KMS-11 (cell line): ENCODE measurements around the gene ISCA2.

ENCODE experiments used
- H2AFZ ChIP-seq: fragments of 200-600 bp; sonication (generic); 2 replicates; pipeline ENCODE4 v1.6.1; 2016; ENCODE audit warnings: antibody characterized with exemption, mixed run types, low read depth
- H3K27ac ChIP-seq: fragments of 200-600 bp; sonication (generic); 2 replicates; pipeline ENCODE4 v1.6.1; 2016; ENCODE audit warnings: mild to moderate bottlenecking, mixed run types
- H3K27me3 ChIP-seq: fragments of 200-600 bp; sonication (generic); 2 replicates; pipeline ENCODE4 v1.6.1; 2017; ENCODE audit warnings: mild to moderate bottlenecking, low read depth, mixed run types, moderate library complexity; ENCODE audit not compliant: insufficient read depth
- H3K36me3 ChIP-seq: fragments of 200-600 bp; sonication (generic); 2 replicates; pipeline ENCODE4 v1.6.1; 2017; ENCODE audit warnings: mild to moderate bottlenecking, mixed run types; ENCODE audit not compliant: insufficient read depth
- H3K4me1 ChIP-seq: fragments of 200-600 bp; sonication (generic); 2 replicates; pipeline ENCODE4 v1.6.1; 2016; ENCODE audit warnings: mild to moderate bottlenecking, low read depth, mixed run types; ENCODE audit not compliant: poor library complexity, severe bottlenecking
- H3K4me2 ChIP-seq: fragments of 200-600 bp; sonication (generic); 2 replicates; pipeline ENCODE4 v1.7.0; 2016; ENCODE audit warnings: mild to moderate bottlenecking, mixed run types
- H3K4me3 ChIP-seq: fragments of 200-600 bp; sonication (generic); IDR thresholded peaks from 2 replicates; pipeline ENCODE4 v1.6.1; 2017; ENCODE audit warnings: low read depth, low read length, mixed read lengths; ENCODE audit not compliant: insufficient read depth
- H3K79me2 ChIP-seq: fragments of 200-600 bp; sonication (generic); 2 replicates; pipeline ENCODE4 v1.6.1; 2016; ENCODE audit warnings: low read depth, mixed run types; ENCODE audit not compliant: insufficient read depth
- H3K9ac ChIP-seq: fragments of 200-600 bp; sonication (generic); 2 replicates; pipeline ENCODE4 v1.6.1; 2016; ENCODE audit warnings: mild to moderate bottlenecking, mixed run types
- H4K20me1 ChIP-seq: fragments of 200-600 bp; sonication (generic); 2 replicates; pipeline ENCODE4 v1.6.1; 2016; ENCODE audit warnings: mild to moderate bottlenecking, mixed run types; ENCODE audit not compliant: insufficient read depth
- TF ChIP-seq, protein P1 (sequence below): fragments of 200-600 bp; sonication (generic); conservative IDR thresholded peaks from 2 replicates; pipeline ENCODE4 v1.6.1; 2017; ENCODE audit warnings: low read depth, mild to moderate bottlenecking, antibody characterized with exemption, low read length, moderate library complexity, mixed read lengths

The ISCA2 gene

DNA sequence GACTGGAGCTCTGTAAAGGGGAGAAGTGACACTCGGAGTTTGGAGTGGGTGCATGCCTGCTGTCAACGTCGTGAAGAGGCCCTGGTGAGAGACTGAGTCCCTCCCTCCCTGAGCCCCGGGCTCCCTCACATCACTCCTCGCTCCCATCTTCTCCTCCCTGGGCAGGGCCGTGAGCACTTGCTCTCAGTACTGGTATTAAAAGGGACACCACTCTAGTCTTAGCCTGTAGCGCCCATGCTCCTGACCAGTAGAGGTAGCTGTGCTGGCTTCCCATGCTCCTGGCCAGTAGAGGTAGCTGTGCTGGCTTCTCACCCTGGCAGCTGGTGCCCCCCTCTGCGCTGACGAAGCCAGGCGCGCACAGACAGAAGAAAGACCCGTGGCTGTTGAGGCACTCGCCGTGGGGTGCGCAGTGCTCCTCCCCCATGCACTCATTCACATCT is 14.7 kb downstream of the ISCA2 start:
- H4K20me1 ChIP-seq: no peaks in the 10 kb centered on the region
- no peak overlapping the region for H3K4me2 ChIP-seq
- no peak overlapping the region for H2AFZ ChIP-seq
- TF ChIP-seq, protein P1, sequence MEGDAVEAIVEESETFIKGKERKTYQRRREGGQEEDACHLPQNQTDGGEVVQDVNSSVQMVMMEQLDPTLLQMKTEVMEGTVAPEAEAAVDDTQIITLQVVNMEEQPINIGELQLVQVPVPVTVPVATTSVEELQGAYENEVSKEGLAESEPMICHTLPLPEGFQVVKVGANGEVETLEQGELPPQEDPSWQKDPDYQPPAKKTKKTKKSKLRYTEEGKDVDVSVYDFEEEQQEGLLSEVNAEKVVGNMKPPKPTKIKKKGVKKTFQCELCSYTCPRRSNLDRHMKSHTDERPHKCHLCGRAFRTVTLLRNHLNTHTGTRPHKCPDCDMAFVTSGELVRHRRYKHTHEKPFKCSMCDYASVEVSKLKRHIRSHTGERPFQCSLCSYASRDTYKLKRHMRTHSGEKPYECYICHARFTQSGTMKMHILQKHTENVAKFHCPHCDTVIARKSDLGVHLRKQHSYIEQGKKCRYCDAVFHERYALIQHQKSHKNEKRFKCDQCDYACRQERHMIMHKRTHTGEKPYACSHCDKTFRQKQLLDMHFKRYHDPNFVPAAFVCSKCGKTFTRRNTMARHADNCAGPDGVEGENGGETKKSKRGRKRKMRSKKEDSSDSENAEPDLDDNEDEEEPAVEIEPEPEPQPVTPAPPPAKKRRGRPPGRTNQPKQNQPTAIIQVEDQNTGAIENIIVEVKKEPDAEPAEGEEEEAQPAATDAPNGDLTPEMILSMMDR: no peak
- H3K4me1 ChIP-seq: no peaks in the 10 kb centered on the region
- no peak overlapping the region for H3K9ac ChIP-seq
- no peaks in the 10 kb centered on the region for H3K79me2 ChIP-seq
- peaks cover 33% of the 10 kb centered on the region for H3K27me3 ChIP-seq
- H3K36me3 ChIP-seq: no peaks in the 10 kb centered on the region
- H3K4me3 ChIP-seq: no peak overlapping the region
- H3K27ac ChIP-seq: no peak overlapping the region

DNA sequence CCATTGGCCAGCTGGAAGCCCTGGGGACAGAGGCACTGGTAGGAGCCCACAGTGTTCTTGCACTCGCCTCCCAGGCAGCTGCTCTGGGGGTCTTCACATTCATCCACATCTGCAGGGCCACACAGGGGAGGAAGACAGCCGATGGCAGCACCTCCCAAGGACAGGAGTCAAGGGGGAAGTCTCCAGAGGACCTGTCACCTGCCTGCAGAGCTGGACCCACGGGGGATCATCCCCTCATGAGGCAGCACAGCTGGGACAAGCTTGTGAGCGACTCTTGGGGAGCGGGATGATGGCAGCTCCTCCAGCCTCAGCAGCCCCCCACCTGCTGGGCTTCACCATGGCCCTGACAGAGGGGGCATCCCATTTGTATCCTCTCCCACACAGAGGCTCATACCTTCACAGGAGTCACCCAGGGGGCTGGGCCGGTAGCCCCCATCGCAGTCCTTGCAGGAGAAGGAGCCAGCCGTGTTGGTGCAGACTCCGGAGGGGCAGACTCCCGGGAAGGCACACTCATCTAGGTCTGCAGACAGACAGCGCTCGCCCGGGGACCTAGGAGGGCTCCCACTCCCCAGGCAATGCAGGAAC is 15.4 kb downstream of the ISCA2 start:
- Histone ChIP-seq H3K9ac (no peak overlapping the region), H3K27ac (no peak overlapping the region)
- TF ChIP-seq, protein P1: no peak

DNA sequence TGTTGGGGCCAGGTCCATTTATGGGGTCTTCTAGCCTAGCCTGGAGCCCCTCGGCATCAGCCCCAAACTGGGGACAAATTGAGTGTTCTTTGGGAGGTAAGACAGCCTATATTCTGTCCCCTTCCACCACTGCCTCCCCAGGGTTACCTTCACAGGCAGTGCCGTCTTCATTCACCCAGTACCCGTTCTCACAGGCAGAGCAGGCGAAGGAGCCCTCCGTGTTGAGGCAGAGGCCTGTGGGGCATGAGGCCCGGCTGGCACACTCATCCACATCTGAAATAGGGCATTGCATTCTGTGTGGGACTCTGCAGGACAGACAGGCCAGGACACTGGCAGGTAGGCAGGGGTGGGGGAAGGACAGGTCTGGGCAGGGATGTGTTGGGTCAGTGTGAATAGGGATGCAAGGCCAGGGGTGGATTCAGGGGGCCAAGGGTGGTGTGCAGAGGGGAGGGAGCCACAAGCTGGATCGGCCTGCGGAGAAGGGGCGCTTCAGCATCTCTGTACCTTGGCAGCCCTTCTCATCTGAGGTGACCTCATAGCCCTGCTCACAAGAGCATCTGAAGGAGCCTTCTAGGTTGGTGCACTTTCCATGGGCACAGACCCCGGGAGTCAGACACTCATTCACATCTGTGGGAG is 16.1 kb downstream of the ISCA2 start:
- TF ChIP-seq, protein P1: no peak
- Histone ChIP-seq H3K27ac (no peak overlapping the region), H3K9ac (no peak overlapping the region), H3K36me3 (no peaks in the 10 kb centered on the region), H3K4me1 (peaks cover 5% of the 10 kb centered on the region), H3K27me3 (peaks cover 37% of the 10 kb centered on the region), H3K4me3 (no peak overlapping the region), H2AFZ (no peak overlapping the region), H3K79me2 (no peaks in the 10 kb centered on the region), H3K4me2 (no peak overlapping the region), H4K20me1 (no peaks in the 10 kb centered on the region)

More for the DNA sequence above, 15.4 kb downstream of the ISCA2 start:
- no peak overlapping the region for H2AFZ ChIP-seq
- H3K79me2 ChIP-seq: no peaks in the 10 kb centered on the region
- no peak overlapping the region for H3K4me2 ChIP-seq
- H3K36me3 ChIP-seq: no peaks in the 10 kb centered on the region
- H3K4me3 ChIP-seq: no peak overlapping the region
- no peaks in the 10 kb centered on the region for H4K20me1 ChIP-seq
- peaks cover 34% of the 10 kb centered on the region for H3K27me3 ChIP-seq
- no peaks in the 10 kb centered on the region for H3K4me1 ChIP-seq

DNA sequence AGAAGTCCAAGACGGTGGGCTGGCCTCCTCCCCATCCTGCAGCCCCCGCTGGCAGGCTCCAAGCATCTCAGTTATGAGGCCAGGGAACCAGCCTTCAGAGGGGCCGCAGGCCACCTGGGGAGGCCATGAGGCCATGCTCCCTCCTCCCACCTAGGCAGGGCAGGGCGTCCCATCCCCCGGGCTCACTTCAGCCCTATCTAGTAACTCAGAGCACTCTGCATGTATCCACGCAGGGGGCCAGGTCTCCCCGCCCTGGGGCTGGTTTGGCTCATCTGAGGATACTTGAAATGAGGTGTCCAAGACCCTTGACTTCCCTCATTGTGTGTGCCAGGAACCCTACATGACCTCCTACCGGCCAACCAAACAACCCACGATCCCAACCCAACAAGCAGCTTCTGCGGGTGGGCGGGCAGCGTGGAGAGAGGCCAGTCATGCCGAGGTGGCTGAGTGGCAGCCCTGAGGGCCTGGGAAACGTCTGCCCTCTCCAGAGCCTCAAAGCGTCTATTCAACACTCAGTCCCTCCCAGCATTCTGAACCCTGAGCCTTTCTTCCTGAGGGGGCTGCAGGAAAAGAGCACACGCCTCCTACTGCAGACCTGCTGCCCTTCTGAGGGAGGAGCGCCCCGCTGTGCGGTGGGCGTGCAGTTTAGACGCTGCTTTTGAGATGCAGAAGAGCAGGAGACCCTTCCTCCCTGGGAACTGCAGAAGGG is 16.8 kb downstream of the ISCA2 start:
- H3K4me3 ChIP-seq: no peak overlapping the region
- H3K4me1 ChIP-seq: peaks cover 8% of the 10 kb centered on the region
- H3K9ac ChIP-seq: no peak overlapping the region
- no peaks in the 10 kb centered on the region for H4K20me1 ChIP-seq
- H3K79me2 ChIP-seq: no peaks in the 10 kb centered on the region
- H3K36me3 ChIP-seq: no peaks in the 10 kb centered on the region
- peaks cover 37% of the 10 kb centered on the region for H3K27me3 ChIP-seq
- no peak overlapping the region for H3K4me2 ChIP-seq
- TF ChIP-seq, protein P1: no peak
- H3K27ac ChIP-seq: no peak overlapping the region
- H2AFZ ChIP-seq: no peak overlapping the region
